HG03439 (cell line): ENCODE measurements around the gene SCAF4.
"Not testable (repeated sequence)": the region's sequence is repeated elsewhere in the genome, so short reads cannot be mapped to it uniquely, and the experiment has no call there.

Experiments used
- ATAC-seq: cut with Tn5 transposase; IDR thresholded peaks from one replicate; pipeline ENCODE4 v1.9.1; 2021; ENCODE audit warnings: mild to moderate bottlenecking, moderate library complexity; ENCODE audit not compliant: unreplicated experiment

Gene SCAF4

GRCh38 chr21:31654821-31655580 lies 76.9 kb downstream of the SCAF4 start:
- not testable (repeated sequence) for ATAC-seq

DNA sequence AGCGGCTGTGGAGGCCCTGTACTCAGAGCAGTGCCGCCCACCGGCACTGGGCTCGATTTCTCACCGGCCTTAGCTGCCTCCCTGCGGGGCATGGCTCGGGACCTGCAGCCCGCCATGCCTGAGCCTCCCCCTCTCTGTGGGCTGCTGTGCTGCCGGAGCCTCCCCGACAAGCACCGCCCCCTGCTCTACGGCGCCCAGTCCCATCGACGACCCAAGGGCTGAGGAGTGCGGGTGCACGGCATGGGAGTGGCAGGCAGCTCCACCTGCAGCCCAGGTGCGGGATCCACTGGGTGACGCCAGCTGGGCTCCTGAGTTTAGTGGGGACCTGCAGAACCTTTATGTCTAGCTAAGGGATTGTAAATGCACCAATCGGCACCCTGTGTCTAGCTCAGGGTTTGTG lies 77.6 kb downstream of the SCAF4 start:
- ATAC-seq: no peak

DNA sequence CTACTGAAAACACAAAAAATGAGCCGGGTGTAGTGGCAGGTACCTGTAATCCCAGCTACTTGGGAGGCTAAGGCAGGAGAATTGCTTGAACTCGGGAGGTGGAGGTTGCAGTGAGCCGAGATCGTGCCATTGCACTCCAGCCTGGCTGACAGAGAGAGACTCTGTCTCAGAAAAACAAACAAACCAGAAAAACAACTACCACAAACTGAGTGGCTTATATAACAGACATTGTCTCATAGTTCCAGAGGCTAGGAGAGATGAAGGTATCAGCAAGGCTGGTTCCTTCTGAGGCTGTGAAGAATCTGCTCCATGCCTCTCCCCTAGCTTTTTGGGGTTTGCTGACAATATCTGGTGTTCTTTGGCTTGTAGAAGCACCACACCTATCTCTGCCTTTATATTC lies 80.4 kb downstream of the SCAF4 start:
- not testable (repeated sequence) for ATAC-seq

- ATAC-seq: no peak
These were observed 81.0 kb downstream of the SCAF4 start for GRCh38 chr21:31650930-31651329.

GRCh38 chr21:31647650-31648049 lies 84.3 kb downstream of the SCAF4 start:
- ATAC-seq: no peak

DNA sequence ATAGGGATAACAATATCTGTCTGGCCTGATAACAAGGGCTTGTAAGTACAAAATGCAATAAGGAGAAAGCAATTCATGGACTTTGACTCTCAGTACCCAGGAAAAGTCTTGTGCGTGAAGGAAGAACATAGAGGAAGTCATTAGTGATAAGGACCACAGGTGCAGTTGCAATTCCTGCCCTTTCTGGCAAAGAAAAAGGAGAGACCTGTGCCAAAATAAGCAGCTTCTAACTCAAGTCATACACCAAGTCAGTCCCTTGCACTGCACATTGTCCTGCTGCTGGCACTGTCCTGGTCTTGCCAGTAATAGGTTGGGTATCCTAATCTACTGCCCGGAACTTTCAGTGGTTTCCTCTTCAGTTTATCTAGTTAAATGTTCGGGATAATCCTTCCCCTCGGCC lies 87.3 kb downstream of the SCAF4 start:
- ATAC-seq: no peak

- ATAC-seq: no peak
These were observed 90.4 kb downstream of the SCAF4 start for GRCh38 chr21:31641416-31641922.

GRCh38 chr21:31636874-31637273 lies 95.0 kb downstream of the SCAF4 start:
- no peak for ATAC-seq

DNA sequence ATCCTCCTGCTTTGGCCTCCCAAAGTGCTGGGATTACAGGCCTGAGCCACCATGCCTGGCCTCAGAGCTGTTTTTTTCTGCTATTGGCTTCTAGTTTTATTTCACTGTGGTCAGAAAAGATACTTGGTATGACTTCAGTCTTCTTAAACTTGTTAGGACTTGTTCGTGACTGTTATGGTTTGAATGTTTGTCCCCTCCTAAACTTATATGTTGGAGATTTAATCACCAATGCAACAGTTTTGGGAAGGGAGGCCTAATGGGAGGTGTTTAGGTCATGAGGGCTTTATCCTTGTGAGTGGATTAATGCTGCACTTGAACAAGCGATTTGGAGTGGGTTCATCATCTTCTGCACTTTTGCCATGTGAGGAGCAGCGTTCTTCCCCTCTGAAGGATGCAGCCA lies 96.9 kb downstream of the SCAF4 start:
- no peak for ATAC-seq

DNA sequence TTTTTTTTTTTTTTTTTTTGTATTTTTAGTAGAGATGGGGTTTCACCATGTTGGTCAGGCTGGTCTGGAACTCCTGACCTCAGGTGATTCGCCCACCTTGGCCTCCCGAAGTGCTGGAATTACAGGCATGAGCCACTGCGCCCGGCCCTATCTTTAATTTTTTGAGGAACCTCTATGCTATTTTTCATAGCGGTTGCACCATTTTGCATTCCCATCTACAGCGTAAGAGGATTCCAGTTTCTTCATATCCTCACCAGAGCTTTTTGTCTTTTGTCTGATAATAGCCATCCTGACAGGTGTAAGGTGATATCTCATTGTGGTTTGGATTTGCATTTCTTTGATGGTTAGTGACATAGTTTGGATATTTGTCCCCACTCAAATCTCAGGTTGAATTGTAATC lies 100.0 kb downstream of the SCAF4 start:
- not testable (repeated sequence) for ATAC-seq

DNA sequence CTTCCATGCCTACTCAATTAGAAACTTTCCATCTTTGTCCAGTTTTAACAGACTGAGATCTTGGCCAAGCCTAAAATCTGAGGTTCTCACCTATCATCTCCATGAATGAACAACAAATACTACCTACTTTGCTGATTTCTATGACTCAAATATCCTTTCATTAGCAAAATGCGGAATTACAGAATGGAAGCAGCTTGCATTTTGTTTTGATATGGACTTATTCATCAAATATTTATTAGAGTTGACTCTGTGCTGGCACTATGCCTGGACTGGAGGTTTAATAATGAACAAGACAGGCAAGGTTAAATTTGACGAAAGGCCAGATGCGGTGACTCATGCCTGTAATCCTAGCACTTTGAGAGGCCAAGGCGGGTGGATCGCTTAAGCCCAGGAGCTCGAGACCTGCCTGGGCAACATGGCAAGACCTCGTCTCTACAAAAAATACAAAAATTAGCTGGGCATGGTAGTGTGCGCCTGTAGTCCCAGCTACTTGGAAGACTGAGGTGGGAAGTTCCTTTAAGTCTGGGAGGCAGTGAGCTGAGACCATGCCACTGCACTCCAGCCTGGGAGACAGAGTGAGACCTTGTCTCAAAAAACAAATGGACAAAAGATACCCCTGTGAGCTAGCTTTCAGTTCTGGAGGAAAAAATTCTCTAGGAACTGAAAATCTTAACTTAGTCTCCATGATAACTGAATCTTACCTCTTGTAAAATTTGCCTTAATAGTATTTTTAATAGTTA lies 101.8 kb downstream of the SCAF4 start:
- ATAC-seq: no peak

- no peak for ATAC-seq
These were observed 106.9 kb downstream of the SCAF4 start for GRCh38 chr21:31624961-31625491.

GRCh38 chr21:31624181-31624580 lies 107.7 kb downstream of the SCAF4 start:
- ATAC-seq: no peak

- ATAC-seq: no peak
These were observed 108.3 kb downstream of the SCAF4 start for GRCh38 chr21:31623664-31624063.

DNA sequence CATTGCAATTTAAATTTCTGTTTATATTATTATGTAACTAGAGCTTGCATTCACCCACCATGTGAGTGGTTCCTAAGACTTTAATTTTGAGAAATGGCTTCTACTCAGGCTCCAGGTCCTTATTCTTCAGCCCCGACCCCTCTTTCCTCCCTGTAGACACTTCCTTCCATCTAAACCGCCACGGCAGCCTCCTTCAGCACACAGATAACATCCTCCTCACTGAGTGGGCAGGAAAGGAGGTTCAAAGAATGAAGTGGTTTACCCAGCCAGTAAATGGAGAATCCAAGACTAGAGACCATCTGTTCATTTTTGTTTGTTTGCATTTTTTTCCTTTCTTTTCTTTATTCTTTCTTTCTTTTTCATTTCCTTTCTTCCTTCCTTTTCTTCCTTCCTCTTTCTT lies 109.5 kb downstream of the SCAF4 start:
- no peak for ATAC-seq
